IPS DF 19.7 (cell line): ENCODE results near the gene TRPV4.

Experiments used
- DNase-seq: peaks from one replicate; pipeline ENCODE4 v3.0.0-alpha.2; 2013; ENCODE audit warnings: low read depth, low spot score

Gene TRPV4

GRCh38 chr12:109828754-109829511, 4.3 kb downstream of the TRPV4 start:
- no peak for DNase-seq

GRCh38 chr12:109827566-109828550, 5.3 kb downstream of the TRPV4 start:
- DNase-seq, result no peak

- DNase-seq, result no peak
Observed at GRCh38 chr12:109827080-109827479, 6.1 kb downstream of the TRPV4 start.

- DNase-seq, result no peak
Observed at GRCh38 chr12:109824731-109825130, 8.5 kb downstream of the TRPV4 start.

- DNase-seq, result no peak
Observed at GRCh38 chr12:109822951-109823411, 10.2 kb downstream of the TRPV4 start.

GRCh38 chr12:109822416-109822815, 10.8 kb downstream of the TRPV4 start:
- DNase-seq, result no peak

GRCh38 chr12:109821968-109822367, 11.2 kb downstream of the TRPV4 start:
- no peak for DNase-seq

- no peak for DNase-seq
Observed at GRCh38 chr12:109820816-109821381, 12.3 kb downstream of the TRPV4 start.

GRCh38 chr12:109818905-109819500, 14.2 kb downstream of the TRPV4 start:
- DNase-seq, result no peak

- no peak for DNase-seq
Observed at GRCh38 chr12:109818253-109818652, 14.9 kb downstream of the TRPV4 start.

- DNase-seq, result no peak
Observed at GRCh38 chr12:109817627-109818231, 15.5 kb downstream of the TRPV4 start.

GRCh38 chr12:109816870-109817269, 16.3 kb downstream of the TRPV4 start:
- DNase-seq, result no peak

- DNase-seq, result no peak
Observed at GRCh38 chr12:109815757-109816617, 17.2 kb downstream of the TRPV4 start.

- no peak for DNase-seq
Observed at GRCh38 chr12:109815225-109815624, 18.0 kb downstream of the TRPV4 start.

- DNase-seq, result no peak
Observed at GRCh38 chr12:109814600-109815150, 18.5 kb downstream of the TRPV4 start.

- DNase-seq, result no peak
Observed at GRCh38 chr12:109813810-109814416, 19.3 kb downstream of the TRPV4 start.

- DNase-seq, result no peak
Observed at GRCh38 chr12:109811624-109811995, 21.6 kb downstream of the TRPV4 start.

- no peak for DNase-seq
Observed at GRCh38 chr12:109810954-109811623, 22.1 kb downstream of the TRPV4 start.
